Activated T-helper 9 cell treated with anti-CD3 and anti-CD28 coated beads, Interleukin-2, amount 50 U/mL, for 16 hours (primary cell): ENCODE measurements around the gene FZD10.

Experiments used
- DNase-seq: peaks from one replicate; pipeline ENCODE4 v3.0.0-alpha.2; 2020; ENCODE audit warnings: low read depth

FZD10 gene

DNA sequence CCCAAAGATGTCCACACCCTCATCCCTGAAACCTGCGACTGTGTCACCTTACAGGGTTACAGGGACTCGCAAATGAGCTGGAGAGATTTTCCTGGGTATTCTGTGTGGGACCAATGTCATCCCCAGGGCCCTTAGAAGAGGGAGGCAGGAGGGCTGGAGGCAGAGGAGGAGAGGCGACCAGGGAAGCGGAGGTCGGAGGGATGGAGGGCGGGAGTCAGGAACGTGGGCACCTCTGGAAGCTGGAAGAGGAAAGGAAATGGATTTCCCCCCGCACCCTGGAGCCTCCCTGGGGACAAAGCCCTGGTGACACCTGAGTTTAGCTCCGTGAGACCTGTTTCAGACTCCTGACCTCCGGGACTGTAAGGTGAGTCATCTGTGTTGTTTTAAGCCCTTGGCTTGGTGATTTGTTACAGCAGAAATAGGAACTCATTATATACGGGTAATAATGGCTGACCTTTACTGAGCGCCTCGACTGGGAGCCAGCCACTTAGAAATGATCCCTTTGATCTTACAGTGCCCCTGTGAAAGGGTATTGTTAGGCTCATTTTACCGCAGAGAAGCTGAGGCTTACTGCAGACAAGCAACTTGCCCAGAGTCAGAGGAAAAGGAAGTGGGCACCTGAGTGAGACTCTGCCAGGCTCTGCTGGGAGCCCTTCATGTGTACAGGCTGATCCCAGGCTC lies 29.3 kb upstream of the FZD10 start:
- DNase-seq, result no peak

DNA sequence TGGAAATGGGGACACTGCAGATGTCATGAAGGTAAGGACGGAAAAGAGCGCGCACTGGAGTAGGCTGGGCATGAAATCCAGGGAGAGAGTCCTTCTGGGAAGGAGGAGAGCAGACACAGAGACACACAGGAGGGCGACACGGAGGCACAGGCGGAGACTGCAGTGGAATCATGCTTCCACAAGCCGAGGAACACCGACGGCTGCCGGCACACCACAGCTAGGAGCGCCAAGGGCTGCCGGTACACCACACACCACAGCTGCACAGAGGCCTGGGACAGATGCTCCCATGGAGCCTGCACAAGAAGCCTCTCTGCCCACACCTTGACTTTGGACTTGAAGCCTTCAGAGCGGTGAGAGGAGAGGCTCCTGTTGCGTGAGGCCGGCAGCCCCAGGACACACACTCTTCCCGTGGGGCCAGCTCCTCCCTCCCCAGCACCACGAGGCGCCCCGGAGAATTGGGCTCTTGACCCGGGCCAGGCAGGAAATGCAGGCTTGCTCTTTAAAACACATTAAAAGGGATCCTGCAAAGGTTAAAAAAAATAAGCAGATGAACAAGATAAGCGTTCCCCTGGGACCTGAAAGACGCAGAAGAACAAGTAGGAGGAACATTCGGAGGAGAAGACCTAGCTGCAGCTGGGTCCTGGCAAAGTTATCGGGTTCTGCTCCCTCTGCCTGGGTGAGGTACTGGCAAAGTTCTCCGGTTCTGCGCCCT lies 28.3 kb upstream of the FZD10 start:
- DNase-seq, result no peak

- DNase-seq, result no peak
These were observed 27.7 kb upstream of the FZD10 start for GRCh38 chr12:130134563-130134915.

DNA sequence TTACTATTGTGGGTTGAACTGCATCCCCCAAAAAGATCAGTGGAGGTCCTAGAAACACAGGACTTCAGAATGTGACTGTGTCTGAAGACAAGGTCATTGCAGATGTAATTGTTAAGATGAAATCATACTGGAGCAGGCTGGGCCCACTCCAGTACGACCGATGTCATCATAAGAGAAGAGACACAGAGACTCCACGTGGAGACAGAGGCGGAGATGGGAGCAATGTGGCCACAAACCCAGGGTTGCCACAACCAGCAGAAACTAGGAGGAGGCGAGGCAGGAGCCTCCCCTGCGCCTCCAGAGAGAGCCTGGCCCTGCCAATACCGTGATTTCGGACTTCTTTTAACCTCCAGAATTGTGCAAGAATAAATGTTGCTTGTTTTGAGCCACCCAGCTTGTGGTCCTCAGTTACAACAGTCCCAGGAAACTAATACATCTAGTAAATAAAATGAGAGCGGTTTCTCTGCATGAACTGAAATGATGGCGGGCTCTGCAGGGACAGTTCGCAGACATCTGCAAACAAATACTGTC lies 25.7 kb upstream of the FZD10 start:
- no peak for DNase-seq

- DNase-seq, result no peak
These were observed 24.9 kb upstream of the FZD10 start for GRCh38 chr12:130137040-130138018.

GRCh38 chr12:130138478-130138877 lies 23.8 kb upstream of the FZD10 start:
- DNase-seq, result no peak

GRCh38 chr12:130139567-130140421 lies 22.5 kb upstream of the FZD10 start:
- DNase-seq, result no peak

- DNase-seq, result no peak
These were observed 21.2 kb upstream of the FZD10 start for GRCh38 chr12:130141105-130141504.

GRCh38 chr12:130141901-130142683 lies 20.2 kb upstream of the FZD10 start:
- DNase-seq, result no peak

DNA sequence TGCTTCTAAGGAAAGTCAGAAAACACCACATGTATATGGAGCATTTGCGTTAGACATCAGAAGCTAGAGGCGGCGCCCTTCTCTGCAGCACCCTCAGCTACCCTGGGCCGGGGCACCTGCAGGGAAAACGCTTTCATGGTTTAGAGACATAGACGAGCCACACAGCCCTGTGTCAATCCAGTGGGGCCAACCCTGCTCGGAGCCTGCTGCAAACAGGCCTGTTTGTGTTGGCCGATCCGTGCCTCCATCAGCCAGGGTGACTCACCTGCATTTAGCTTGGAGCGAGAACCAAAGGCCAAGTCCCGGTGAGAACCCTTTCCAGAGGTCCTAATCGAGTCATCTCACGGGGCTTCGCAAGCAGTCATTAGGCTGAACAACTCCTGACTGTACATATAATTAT lies 19.5 kb upstream of the FZD10 start:
- no peak for DNase-seq

DNA sequence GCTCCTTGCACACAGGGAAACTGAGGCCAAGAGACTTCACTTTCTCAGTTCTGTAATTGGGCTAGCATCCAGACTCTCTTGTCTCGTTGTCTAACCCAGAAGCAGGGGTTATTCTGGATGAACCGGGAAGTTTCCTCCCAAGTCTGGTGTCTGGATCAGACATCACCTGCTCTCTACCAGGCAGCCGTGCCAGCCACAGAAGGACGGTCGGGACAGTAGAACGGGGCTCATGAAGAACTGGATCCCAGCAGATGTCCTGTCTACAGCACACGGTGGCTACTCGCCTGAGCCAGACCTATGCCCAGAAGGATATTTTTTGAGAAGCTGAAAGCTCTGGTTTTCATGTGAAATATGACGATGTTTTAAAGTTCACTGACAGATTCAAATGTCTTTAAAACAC lies 19.1 kb upstream of the FZD10 start:
- no peak for DNase-seq

DNA sequence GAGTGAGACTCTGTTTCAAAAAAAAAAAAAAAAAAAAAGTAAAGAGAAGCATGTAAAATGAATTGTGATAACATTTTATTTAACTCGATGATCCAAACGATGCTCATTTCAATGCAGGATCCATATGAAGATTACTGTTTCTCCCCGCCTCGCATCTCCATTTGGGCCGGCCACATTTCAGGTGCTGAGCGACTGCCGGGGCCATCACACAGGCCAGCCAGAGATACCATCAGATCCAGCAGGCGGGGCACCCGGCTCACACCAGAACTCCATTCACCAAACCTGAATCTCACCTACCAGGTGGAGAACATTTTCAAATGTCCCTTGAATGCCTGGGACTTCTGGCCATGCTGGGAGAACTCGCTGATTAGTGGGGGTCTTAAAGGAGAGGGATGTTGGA lies 18.0 kb upstream of the FZD10 start:
- DNase-seq, result no peak

DNA sequence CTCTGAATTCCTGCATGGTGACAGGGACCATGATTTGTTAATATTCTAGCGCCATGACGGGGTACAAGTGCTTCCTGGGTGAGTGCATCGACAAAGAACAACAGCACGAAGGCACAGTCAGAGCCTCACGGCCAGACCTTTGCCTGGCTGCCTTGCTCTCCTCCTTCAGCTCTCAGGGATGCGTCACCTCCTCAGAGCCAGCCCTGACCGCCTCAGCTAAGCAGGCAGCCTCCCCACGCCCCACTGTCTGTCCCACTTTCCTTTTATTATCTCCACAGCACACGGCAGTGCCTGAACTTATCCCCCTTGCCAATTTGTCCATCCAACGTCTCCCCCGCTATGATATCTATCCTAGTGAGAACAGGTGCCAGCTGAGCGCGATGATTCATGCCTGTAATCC lies 16.5 kb upstream of the FZD10 start:
- no peak for DNase-seq

DNA sequence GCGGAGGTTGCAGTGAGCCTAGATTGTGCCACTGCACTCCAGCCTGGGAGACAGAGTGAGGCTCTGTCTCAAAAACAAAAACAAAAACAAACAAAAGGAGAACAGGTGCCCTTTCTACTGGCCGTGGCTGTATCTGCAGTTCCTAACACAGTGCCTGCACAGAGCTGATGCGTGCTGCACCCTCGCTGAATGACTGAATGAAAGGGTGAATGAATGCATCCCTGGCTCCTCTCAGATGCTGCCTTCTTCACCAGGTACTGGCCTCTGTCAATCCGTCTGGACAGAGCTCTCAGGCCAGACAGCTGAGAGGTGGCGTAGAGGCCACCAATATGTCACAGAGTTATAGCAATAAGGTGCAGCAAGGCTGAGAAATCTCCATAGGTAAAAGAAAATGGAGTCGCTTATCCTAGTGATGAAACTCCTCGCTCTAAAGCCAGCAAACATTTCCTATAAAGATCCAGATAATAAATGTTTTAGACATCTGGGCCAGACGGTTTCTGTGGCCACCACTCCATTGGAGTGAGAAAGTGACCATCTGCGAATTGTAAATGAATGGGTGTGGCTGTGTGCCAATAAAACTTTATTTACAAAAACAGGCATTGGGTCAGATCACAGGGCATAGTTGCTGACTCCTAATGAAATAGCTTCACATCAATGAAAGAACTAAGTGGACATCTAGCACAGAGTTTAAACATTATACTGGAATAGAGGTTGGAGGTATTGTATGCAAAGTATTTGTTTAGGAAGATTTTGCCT lies 15.9 kb upstream of the FZD10 start:
- no peak for DNase-seq

DNA sequence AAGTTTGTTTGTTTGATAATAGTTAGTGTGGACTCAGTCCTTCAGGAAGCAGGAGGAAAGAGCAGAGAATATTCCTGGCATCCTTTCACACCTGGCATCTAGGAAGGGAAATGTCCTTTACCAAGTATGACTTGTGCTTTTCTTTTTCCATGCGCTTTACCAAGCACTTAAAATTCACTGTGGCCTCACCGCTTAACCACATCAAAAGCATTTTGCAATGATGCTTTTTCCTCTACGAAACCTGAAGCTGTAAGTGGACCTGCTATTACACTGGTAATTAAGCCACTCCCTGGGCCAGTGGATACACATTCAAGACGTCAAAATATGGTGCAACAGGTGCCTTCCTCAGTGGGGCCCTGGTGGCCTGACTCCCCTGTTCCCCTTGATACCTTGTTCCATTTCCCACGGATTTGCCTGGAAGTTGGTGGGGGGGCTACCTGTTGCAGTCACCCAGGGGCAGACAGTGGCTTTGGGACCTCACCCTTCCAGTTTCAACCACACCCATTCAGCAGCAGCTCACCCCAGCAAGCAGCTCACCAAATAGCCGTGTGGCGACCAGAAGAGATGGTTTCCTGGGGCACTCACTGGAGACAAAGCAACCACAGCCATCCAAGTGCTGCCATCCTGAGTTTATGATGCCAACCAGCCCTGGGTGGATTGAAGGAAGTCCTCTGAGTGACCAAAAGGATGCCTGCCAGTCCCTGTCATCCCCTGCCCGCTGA lies 14.2 kb upstream of the FZD10 start:
- no peak for DNase-seq

DNA sequence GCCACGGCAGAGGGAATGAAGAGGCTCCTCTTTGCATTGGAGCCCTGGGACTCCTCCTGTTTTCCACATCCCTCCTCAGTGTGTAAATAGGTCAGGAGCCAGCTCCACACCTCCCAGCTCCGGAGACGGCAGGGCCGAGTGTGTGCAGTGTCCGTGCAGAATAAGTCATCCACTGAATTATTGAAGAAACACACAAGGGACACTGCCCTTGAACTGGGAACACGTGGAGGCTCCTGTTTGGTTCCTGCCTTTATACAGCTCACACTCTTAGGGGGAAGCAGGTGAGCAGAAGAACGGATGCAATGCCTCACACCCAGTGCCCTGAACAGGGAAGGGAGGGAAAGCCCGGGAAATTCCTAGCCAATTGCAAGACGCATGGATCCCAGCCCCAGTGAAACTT lies 10.4 kb upstream of the FZD10 start:
- DNase-seq, result no peak

DNA sequence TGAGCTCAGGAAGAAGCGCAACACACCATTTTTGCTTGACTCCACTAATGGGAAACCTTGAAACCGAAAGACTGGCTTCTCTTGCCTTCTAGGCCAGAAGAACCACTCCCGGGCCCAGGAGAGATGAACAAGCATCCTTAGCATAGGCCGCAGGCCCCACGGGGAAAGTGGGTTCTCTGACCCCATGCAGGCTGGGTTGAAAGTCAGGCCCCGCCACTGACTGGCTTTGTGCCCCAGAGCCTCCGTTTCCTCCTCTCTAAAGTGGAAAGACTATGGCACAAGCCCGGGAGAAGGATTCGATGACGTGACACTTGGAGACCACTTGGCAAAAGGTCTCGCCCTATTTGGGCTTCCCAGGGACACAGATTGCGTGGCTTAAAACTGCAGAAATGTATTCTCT lies 9.9 kb upstream of the FZD10 start:
- no peak for DNase-seq

DNA sequence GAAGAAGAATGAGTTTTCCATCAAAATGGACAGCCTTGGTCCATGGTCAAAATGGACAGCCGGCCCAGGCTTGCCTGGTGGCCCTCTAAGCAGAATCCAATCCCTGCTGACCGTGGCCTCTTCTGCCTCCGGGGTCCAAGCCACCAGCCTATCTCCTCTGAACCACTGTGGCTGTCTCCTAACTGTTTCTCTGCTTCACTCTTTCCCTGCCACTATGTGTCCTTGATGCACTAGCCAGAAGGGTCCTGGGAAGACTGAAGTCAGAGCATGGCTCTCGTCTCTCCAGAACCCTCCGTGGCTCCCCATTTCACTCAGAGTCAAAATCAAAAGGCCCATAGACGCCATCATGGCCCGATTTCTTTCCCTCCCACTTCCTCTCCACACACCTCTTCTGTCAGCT lies 8.5 kb upstream of the FZD10 start:
- no peak for DNase-seq

DNA sequence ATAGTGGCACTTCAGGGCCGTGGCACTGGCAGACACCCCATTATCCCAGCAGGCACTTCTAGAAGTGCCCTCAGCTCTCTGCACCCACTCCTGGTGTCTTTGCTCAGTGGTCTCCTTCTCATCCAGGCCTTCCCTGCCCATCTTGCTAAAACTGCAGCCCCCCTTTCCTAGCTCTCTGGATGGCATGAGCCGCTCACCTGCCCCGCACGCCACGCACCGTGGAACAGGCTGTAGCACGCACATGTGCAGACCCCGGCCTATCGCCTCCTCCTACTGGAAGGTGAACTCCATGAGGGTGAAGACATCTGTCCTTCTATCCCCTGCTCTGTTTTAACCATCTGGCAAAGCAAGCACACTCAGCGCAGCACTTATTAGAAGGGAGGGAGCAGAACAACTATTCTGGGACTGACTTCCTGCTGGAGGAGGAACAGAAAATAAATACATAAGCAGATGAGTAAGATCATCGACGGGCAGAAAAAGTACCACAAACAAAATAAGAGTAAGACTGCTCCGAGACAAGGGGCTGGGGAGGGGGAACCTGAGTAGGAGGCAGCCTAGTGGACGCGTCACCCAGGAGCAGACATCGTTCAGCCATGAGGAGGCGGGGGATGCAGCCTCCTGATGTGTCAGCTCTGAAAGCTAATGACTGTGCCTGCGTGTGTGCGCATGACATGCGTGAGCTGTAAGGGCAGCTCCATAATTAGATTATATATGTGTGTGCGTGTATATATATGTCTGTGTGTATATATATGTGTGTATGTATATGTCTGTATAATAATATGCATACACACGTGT lies 7.8 kb upstream of the FZD10 start:
- DNase-seq, result no peak
